HT1080 (cell line): Measurements from ENCODE around the gene GAGE12H. TPM values are rescaled to one million over a fixed set of nuclear protein-coding genes. Genes with fewer than 3 reads are reported as not detected.
A peak's percentile ranks its signal among the peaks of the same experiment; 100 is the strongest.
"Not testable (repeated sequence)": the region's sequence is repeated elsewhere in the genome, so short reads cannot be mapped to it uniquely, and the experiment has no call there.

ENCODE experiments used
- DNase-seq: peaks from one replicate; pipeline ENCODE4 v3.0.0-alpha.2; 2015; ENCODE audit warnings: low read depth
- polyA plus RNA-seq, 2 experiments: library from polyadenylated mRNA; depleted of rRNA; stranded (reverse); fragments of >200 nt; gene quantifications; 2 replicates each; pipeline ENCODE4 v1.2.3, GENCODE V29; 2015
- small RNA-seq: library from RNA; depleted of rRNA; stranded (forward); fragments of <200 nt; gene quantifications from one replicate; pipeline ENCODE3, GENCODE V24; 2014
- total RNA-seq: library from RNA; depleted of rRNA; stranded (reverse); fragments of >200 nt; shearing (Covaris generic); gene quantifications from 2 replicates; pipeline ENCODE4 v1.2.3, GENCODE V29; 2014; rRNA removed

GAGE12H gene, protein sequence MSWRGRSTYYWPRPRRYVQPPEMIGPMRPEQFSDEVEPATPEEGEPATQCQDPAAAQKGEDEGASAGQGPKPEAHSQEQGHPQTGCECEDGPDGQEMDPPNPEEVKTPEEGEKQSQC
- not detected in 2 replicates for total RNA-seq
- not detected in 2 replicates for polyA plus RNA-seq (2015; cell fraction: cytosol; rRNA removed)
- not detected in 2 replicates for polyA plus RNA-seq (2015; cell fraction: nucleus; rRNA removed)

DNA sequence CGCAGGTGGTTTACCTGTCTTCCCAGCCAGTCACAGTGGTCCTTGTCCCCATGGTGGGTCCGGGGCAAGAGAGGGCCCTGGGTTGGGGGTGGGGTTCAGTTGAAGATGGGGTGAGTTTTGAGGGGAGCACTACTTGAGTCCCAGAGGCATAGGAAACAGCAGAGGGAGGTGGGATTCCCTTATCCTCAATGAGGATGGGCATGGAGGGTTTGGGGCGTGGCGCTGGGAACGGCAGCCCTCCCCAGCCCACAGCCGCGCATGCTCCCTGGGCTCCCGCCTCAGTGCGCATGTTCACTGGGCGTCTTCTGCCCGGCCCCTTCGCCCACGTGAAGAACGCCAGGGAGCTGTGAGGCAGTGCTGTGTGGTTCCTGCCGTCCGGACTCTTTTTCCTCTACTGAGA, at the start of gene GAGE12H:
Gene GAGE12H (plus strand): TSS at position 301 of the 400 bp plus-strand sequence. CDS start 1,155 bp downstream, outside the sequence.
- DNase-seq: not testable (repeated sequence)

DNA sequence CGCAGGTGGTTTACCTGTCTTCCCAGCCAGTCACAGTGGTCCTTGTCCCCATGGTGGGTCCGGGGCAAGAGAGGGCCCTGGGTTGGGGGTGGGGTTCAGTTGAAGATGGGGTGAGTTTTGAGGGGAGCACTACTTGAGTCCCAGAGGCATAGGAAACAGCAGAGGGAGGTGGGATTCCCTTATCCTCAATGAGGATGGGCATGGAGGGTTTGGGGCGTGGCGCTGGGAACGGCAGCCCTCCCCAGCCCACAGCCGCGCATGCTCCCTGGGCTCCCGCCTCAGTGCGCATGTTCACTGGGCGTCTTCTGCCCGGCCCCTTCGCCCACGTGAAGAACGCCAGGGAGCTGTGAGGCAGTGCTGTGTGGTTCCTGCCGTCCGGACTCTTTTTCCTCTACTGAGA, 47.9 kb upstream of the GAGE12H start, which contains the start of gene GAGE12C:
Gene GAGE12C (plus strand): TSS at position 301 of the 400 bp plus-strand sequence. CDS start 1,155 bp downstream, outside the sequence.
- DNase-seq: not testable (repeated sequence)

DNA sequence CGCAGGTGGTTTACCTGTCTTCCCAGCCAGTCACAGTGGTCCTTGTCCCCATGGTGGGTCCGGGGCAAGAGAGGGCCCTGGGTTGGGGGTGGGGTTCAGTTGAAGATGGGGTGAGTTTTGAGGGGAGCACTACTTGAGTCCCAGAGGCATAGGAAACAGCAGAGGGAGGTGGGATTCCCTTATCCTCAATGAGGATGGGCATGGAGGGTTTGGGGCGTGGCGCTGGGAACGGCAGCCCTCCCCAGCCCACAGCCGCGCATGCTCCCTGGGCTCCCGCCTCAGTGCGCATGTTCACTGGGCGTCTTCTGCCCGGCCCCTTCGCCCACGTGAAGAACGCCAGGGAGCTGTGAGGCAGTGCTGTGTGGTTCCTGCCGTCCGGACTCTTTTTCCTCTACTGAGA, 38.3 kb upstream of the GAGE12H start, which contains the start of gene GAGE12D:
Gene GAGE12D (plus strand): TSS at position 301 of the 400 bp plus-strand sequence. CDS start 1,155 bp downstream, outside the sequence.
- not testable (repeated sequence) for DNase-seq

DNA sequence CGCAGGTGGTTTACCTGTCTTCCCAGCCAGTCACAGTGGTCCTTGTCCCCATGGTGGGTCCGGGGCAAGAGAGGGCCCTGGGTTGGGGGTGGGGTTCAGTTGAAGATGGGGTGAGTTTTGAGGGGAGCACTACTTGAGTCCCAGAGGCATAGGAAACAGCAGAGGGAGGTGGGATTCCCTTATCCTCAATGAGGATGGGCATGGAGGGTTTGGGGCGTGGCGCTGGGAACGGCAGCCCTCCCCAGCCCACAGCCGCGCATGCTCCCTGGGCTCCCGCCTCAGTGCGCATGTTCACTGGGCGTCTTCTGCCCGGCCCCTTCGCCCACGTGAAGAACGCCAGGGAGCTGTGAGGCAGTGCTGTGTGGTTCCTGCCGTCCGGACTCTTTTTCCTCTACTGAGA, 28.8 kb upstream of the GAGE12H start, which contains the start of gene GAGE12E:
Gene GAGE12E (plus strand): TSS at position 301 of the 400 bp plus-strand sequence. CDS start 1,155 bp downstream, outside the sequence.
- not testable (repeated sequence) for DNase-seq

DNA sequence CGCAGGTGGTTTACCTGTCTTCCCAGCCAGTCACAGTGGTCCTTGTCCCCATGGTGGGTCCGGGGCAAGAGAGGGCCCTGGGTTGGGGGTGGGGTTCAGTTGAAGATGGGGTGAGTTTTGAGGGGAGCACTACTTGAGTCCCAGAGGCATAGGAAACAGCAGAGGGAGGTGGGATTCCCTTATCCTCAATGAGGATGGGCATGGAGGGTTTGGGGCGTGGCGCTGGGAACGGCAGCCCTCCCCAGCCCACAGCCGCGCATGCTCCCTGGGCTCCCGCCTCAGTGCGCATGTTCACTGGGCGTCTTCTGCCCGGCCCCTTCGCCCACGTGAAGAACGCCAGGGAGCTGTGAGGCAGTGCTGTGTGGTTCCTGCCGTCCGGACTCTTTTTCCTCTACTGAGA, 19.2 kb upstream of the GAGE12H start, which contains the start of gene GAGE12F:
Gene GAGE12F (plus strand): TSS at position 301 of the 400 bp plus-strand sequence. CDS start 1,155 bp downstream, outside the sequence.
- not testable (repeated sequence) for DNase-seq

DNA sequence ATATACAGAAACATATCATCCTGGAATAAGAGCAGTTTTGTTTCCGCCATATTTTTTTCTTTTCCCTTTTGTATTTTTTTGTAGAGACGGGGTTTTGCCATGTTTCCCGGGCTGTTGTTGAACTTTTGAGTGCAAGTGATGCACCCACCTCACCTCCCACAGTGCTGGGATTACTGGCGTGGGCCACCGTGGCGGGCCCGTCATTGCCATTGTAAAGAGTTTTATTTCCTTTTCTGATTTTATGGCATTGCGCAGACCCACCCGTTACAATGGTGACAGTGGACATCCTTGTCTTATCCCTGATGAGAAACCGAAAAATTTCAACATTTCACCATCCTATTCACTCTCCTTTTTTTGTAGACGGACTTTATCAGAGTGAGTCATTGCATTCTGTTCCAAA, 11.0 kb upstream of the GAGE12H start:
- DNase-seq: not testable (repeated sequence)

DNA sequence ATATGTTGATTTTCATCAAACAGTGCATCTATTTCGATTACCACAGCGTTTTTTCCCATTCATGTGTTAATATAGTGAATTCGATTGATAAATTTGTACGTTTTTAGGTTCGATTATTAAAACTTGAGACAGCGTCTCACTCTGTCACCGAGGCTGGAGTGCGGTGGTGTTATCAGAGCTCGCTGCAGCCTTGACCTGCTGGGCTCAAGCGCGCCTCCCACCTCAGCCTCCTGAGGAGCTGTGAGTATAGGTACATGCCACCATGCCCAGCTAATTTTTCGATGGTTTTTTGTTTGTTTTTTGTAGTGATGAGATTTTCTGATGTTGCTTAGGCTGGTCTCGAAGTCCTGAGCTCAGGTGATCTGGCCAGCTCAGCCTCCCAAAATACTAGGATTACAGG, 10.6 kb upstream of the GAGE12H start:
- DNase-seq: not testable (repeated sequence)

DNA sequence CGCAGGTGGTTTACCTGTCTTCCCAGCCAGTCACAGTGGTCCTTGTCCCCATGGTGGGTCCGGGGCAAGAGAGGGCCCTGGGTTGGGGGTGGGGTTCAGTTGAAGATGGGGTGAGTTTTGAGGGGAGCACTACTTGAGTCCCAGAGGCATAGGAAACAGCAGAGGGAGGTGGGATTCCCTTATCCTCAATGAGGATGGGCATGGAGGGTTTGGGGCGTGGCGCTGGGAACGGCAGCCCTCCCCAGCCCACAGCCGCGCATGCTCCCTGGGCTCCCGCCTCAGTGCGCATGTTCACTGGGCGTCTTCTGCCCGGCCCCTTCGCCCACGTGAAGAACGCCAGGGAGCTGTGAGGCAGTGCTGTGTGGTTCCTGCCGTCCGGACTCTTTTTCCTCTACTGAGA, 9.6 kb upstream of the GAGE12H start, which contains the start of gene GAGE12G:
Gene GAGE12G (plus strand): TSS at position 301 of the 400 bp plus-strand sequence. CDS start 1,155 bp downstream, outside the sequence.
- not testable (repeated sequence) for DNase-seq

DNA sequence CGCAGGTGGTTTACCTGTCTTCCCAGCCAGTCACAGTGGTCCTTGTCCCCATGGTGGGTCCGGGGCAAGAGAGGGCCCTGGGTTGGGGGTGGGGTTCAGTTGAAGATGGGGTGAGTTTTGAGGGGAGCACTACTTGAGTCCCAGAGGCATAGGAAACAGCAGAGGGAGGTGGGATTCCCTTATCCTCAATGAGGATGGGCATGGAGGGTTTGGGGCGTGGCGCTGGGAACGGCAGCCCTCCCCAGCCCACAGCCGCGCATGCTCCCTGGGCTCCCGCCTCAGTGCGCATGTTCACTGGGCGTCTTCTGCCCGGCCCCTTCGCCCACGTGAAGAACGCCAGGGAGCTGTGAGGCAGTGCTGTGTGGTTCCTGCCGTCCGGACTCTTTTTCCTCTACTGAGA, 9.4 kb downstream of the GAGE12H start, which contains the start of gene GAGE2A:
Gene GAGE2A (plus strand): TSS at position 301 of the 400 bp plus-strand sequence. CDS start 1,155 bp downstream, outside the sequence.
- DNase-seq: not testable (repeated sequence)

DNA sequence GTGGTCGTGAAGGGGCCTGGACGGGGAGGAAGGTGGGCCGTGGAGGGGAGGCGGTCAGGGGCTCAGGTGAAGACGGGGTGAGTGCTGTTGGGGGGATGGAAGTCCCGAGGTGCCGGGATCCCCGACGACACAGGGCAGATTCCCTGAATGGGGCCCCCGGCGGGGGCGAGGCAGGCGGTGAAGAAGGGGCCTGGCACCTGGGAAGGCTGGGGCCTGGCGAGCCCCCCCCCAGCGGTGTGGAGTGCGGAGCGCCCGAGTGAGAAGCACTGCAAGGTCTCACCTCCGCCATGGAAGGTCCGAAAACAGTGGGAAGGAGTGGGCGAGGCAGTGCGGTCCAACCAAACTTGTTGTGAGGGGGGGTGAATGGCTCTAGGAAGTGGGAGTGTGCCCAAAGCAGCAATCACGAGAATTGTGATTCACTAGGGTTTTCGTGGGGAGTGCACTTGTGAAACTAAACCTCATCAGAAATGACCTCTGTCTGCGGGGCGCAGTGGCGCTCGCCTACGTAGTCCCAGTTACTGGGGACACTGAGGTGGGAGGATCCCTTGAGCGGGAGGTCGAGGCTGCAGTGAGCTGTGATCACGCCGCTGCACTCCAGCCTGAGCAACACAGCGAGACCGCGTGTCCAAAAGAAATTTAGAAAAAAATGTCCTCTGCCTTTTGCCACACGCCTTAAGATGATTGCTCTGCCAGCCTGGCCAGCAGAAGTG, 10.2 kb downstream of the GAGE12H start:
- DNase-seq: not testable (repeated sequence)

DNA sequence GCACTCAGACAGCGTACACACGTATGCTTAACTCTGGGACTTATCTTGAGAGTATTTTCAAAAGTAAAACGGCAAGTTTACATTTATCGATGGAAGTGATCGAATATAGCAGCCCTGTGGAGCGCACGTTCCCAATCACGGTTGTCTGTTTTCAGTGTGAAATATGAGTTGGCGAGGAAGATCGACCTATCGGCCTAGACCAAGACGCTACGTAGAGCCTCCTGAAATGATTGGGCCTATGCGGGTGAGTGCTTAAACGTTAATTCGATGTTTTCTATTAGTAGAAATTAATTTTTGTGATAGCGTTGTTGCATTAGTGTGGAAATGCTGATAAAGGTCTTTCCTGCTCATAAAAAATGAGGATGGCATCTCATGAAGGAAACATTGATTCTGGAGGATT, 10.7 kb downstream of the GAGE12H start:
- not testable (repeated sequence) for DNase-seq

DNA sequence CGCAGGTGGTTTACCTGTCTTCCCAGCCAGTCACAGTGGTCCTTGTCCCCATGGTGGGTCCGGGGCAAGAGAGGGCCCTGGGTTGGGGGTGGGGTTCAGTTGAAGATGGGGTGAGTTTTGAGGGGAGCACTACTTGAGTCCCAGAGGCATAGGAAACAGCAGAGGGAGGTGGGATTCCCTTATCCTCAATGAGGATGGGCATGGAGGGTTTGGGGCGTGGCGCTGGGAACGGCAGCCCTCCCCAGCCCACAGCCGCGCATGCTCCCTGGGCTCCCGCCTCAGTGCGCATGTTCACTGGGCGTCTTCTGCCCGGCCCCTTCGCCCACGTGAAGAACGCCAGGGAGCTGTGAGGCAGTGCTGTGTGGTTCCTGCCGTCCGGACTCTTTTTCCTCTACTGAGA, 19.0 kb downstream of the GAGE12H start, which contains the start of gene GAGE1:
Gene GAGE1 (plus strand): TSS at position 301 of the 400 bp plus-strand sequence. CDS start 1,155 bp downstream, outside the sequence.
- DNase-seq: not testable (repeated sequence)

DNA sequence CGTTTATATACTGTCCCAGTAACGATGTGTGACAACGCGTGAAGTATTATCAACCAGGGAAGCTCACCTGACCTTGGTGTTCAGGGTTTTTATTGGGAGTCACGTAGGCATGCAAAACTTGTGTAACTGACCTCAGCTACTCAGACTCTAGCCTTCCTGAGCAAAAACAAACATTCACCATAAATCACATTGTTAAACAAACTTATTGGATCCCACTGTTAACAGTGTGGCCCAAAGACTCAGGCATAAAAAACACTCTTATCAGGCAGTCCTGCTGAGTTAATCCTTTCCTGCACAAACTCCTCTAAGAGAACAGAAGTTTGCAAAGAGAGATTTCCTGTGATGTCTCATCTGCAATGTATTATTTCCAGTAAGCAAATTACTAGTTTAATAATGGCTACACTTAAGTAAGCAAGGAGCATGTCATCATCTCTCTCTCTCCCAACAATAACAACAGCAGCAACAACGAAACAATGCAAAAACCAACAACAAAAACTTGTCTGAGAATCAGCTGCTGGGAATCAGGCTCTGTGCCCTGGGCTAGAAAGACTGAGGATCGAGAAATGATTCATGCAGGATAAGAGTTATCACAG, 31.1 kb downstream of the GAGE12H start:
- no peak for DNase-seq

DNA sequence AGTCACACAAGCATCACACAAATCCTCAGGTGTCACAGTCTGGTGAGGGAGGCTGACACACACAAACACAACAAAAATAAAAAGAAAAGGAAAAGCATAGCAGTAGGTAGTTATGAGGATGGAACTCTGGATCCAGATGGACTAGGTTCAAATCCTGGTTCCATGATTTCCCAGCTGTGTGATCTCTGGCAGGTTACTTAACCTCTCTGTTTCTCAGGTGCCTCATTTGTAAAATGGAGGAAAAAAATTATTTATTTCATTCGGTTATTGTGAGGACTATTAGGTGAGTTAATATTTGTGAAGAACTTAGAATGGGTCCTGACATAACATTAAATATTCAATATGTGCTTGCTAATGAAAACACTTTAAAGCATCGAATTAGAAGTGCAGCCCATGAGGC, 38.8 kb downstream of the GAGE12H start:
- DNase-seq: no peak

DNA sequence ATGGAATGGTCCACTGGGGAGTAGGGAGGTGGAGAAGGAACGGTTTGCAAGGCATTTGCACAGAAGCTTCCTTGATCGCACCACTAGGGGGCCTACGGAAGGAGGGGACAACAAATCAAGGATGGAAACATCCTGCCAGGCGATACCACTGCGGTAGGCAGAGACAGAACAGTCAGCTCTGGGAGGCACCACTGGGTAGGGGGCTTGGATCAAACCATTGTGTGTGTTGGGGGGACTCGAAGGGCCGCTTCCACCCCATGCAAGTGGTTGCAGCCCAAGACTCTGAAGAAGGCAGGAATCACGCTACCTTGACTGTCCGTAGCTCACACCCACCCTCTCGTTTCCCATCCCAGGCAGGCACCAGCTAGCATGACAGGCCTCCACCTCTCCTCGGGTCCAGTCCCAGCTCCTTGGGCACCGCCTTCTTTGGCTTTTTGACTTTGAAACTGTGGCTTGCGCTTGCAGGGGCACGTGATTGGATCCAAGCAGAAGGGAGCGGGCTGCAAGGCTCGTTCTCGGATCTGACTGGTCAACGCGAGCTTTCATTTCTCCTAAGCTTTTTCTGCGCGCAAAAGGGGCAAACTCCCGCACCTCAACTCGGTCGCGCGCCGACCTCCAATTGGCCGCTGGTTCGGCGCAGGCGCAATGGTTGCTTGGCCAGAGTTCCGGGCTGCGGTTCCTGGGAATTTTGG, 47.5 kb downstream of the GAGE12H start:
- peak; percentile 7 for DNase-seq

Small RNA genes within 50 kb of the gene (small RNA-seq; reads per million reads assigned to genes)
- not detected for gene GAGE12B

Other genes with a start within 250 kb of the GAGE12H start
- gene GAGE13, start 248.4 kb upstream of the GAGE12H start, total RNA-seq: 9.9 TPM in 1 of 2 replicates, not detected in the other
- gene GAGE12C, start 47.8 kb upstream of the GAGE12H start, total RNA-seq: not detected in 2 replicates
- gene GAGE12D, start 38.2 kb upstream of the GAGE12H start, total RNA-seq: not detected in 2 replicates
- gene GAGE12E, start 28.7 kb upstream of the GAGE12H start, total RNA-seq: not detected in 2 replicates
- not detected in 2 replicates for gene GAGE12F, start 19.1 kb upstream of the GAGE12H start, total RNA-seq
- not detected in 2 replicates for gene GAGE12G, start 9.5 kb upstream of the GAGE12H start, total RNA-seq
- 5.9 and 15.7 TPM in 2 replicates for gene GAGE2A, start 9.5 kb downstream of the GAGE12H start, total RNA-seq
- gene GAGE1, start 19.1 kb downstream of the GAGE12H start, total RNA-seq: 40.0 and 84.7 TPM in 2 replicates
- gene PAGE1, start 116.0 kb downstream of the GAGE12H start, total RNA-seq: 12.3 and 18.1 TPM in 2 replicates
- gene PAGE4, start 249.4 kb downstream of the GAGE12H start, total RNA-seq: not detected in 2 replicates